DMS153 treated with DMSO at 0.1 percent for 48 hours (cell line): ENCODE data around the gene UTY.
"Not testable (repeated sequence)": the region's sequence is repeated elsewhere in the genome, so short reads cannot be mapped to it uniquely, and the experiment has no call there.

ENCODE experiments used
- DNase-seq: peaks from one replicate; lab custom pipeline; 2025; ENCODE audit not compliant: unreplicated experiment; lab: John Stamatoyannopoulos, UW

Gene UTY

DNA sequence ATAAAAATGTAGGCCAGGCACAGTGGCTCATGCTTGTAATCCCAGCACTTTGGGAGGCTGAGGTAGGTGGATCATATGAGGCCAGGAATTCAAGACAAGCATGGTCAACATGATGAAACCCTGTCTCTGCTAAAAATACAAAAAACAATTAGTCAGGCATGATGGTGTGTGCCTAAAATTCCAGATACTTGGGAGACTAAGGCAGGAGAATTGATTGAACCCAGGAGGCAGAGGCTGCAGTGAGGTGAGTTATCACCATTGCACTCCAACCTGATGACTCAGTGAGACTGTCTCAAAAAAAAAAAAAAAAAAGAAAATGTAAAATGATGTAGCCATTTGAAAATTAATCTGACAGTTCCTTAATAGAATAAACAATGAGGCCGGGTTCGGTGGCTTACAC, 171.9 kb downstream of the UTY start:
- DNase-seq, result no peak

DNA sequence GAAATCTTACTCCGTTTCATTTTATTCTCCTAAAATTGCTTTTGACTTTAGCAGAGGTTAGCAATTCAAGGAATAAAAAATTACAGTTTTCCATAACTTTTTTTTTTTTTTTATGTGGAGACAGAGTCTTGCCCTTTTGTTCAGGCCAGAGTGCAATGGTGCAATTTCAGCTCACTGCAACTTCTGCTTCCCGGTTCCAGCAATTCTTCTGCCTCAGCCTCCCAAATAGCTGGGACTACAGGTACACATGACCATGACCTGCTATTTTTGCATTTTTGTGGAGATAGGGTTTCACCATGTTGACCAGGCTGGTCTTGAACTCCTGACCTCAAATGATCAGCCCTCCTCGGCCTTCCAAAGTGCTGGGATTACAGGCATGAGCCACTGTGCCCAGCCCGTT, 179.0 kb downstream of the UTY start:
- no peak for DNase-seq

DNA sequence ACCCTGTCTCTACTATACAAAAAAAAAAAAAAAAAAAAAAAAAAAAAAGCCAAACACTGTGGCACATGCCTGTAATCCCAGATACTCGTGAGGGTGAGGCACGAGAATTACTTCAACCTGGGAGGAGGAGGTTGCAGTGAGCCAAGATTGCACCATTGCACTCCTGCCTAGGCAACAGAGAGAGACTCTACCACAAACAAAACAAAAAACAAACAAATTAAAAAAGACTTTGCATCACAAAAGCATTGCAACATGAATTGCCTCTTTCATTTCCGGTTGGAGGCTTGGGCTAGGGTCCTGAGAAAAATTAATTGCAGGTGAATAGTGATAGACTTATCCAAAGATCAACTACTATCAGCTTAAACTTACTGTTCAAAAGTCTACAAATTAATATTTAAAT, 180.4 kb downstream of the UTY start:
- no peak for DNase-seq

GRCh38 chrY:13296176-13296890, 183.5 kb downstream of the UTY start:
- DNase-seq, result no peak

GRCh38 chrY:13295026-13295425, 184.8 kb downstream of the UTY start:
- DNase-seq, result no peak

DNA sequence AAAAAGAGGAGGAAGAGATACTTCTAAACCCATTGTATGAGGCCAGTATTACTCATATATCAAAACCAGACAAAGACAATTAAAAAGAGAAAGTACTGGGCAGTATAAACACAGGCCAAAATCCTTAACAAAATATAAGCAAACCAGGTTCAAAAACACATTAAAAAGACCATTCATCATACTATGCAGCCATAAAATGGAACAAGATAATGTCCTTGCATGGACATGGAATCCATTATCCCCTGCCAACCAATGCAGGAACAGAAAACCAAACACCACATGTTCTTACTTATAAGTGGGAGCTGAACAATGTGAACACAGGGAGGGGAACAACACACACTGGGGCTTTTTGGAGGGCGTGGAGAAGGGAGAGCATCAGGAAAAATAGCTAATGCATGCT, 188.6 kb downstream of the UTY start:
- DNase-seq, result no peak

DNA sequence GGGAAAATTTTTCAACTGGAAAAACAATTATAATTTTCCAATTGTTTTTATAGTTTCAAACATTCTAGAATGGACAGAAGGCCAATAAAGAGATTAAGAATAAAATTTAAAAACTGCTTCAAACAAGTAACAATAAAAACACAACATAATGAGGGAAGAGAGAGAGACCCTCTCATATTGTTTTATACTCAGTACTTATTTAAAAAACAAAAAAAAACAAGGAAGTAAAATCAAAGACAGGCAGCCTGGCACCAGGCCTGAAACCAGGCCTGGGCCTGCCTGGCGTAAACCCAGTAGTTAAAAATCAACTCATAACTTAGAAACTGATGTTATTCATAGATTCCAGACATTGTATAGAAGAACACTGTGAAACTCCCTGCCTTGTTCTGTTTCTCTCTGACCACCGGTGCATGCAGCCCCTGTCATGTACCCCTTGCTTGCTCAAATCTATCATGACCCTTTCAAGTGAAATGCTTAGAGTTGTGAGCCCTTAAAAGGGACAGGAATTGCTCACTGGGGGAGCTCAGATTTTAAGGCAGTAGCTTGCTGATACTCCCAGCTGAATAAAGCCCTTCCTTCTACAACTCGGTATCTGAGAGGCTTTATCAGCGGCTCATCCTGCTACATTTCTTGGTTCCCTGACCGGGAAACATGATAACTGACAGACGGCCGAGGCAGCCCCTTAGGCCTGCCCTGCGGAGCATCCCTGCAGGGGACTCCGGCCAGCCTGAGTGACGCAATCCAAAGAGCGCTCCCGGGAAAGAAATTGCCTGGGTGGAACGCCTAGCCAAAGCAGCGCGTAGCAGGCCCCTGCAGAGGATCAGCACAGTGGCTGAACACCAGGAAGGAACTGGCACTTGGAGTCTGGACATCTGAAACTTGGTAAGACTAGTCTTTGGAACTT, 197.4 kb downstream of the UTY start:
- not testable (repeated sequence) for DNase-seq

GRCh38 chrY:13279561-13279960, 200.3 kb downstream of the UTY start:
- no peak for DNase-seq

DNA sequence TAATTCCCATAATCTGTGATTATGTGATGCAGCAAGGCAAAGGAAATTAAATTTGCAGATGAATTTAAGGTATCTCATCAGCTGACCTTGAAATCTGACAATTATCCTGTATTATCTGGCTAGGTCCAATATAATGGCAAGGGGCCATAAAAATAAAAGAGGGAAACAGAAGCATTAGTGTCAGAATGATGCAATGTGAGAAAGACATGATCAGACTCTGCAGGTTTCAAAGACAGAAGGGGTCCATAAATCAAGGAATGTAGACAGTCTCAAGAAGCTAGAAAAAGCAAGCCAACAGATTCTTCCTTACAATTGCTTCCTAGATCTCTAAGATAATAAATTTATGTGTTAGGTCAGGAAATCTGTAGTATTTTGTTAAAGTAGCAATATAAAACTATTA, 208.1 kb downstream of the UTY start:
- no peak for DNase-seq

- DNase-seq, result not testable (repeated sequence)
These were observed 225.8 kb downstream of the UTY start for GRCh38 chrY:13253941-13254440.

DNA sequence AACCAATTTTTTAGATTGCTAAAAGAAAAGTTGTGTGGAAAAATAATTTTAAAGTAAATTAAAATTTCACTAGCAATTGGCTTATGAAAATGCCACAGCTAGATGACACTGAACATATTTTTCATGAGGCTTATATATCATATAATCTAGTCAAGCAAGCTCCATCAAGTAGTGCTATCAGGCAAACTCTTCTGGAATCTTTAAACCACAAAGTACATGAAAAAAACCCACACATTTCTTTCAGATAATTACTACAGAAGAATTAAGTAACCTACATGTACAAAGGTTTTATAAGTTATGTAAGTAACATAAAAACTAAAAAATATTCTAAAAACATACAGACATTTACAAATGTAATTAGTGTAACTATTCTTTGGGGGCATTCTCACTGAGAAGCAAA, 229.4 kb downstream of the UTY start:
- DNase-seq, result no peak

DNA sequence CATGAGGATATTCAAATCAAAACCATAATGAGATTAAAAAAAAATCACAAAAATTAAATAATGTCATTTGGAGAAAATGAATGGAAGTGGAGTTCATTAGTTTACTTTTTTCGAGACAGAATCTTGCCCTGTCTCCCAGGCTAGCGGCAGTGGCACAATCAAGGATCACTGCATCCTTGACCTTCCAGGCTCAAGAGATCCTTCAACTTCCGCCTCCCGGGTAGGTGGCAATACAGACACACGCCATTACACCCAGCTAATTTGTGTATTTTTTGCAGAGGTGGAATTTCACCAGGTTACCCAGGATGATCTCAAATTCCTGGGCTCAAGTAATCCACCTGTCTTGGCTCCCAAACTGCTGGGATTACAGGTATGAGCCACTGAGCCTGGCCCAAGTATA, 236.1 kb downstream of the UTY start:
- no peak for DNase-seq

GRCh38 chrY:13233901-13234300, 245.9 kb downstream of the UTY start:
- no peak for DNase-seq

- no peak for DNase-seq
These were observed 246.7 kb downstream of the UTY start for GRCh38 chrY:13233118-13233517.

DNA sequence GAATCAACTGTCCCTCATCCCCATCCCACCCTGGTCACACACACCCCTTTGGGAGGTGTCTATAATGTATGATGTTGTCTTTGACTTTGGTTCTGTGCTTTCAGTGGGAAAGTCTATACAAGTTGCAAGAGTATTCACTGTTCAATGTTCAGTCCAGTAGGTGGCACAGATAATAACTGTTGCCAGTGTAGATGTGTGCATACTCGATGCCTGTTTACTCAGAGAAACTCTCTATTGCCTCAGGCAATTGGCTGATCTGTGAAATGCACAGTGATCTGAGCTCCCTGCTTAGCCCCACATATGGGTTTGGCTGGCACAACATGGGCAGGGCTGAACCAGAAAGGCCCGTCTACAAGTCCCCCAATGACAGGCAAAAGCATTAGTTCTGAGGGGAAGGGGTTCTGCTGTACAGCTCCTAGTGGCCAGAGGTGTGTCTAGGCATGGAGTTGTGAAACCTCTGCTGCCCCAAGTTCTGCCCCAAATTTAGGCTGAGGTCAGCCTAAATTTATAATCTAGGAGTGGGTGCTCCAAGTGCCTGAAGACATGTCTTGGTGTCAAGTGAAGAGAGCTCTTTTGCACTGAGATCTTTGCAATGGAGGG, 252.4 kb downstream of the UTY start:
- DNase-seq, result no peak

GRCh38 chrY:13210961-13211646, 268.7 kb downstream of the UTY start:
- no peak for DNase-seq

- DNase-seq, result no peak
These were observed 274.6 kb downstream of the UTY start for GRCh38 chrY:13205214-13205613.
